ENCODE results near the gene CFAP410. TPM values are rescaled to one million over a fixed set of nuclear protein-coding genes. Genes with fewer than 3 reads are reported as not detected.

The CFAP410 gene
- total and polyA plus RNA-seq, 12 donors = 10.9 to 34.7 (median 13.9) TPM

- Histone ChIP-seq H3K27me3 (peaks cover 12 to 51% (median 40%) of the 10 kb centered on the region in 7 donors), H3K27ac (peak within 1 kb of the TSS in 8 of 10 donors; percentile 10 to 89 (median 38)), H3K4me3 (peak within 1 kb of the TSS in 6 of 10 donors; percentile 10 to 61 (median 32)), H3K4me1 (peaks cover 0 to 71% (median 0%) of the 10 kb centered on the region in 9 donors), H3K9me3 (no peaks in the 10 kb centered on the region), H3K36me3 (peaks cover 0 to 11% (median 0%) of the 10 kb centered on the region in 9 donors)
- ATAC-seq (peak; percentile 68 to 85 (median 76)), DNase-seq (peak; percentile 64)
- no peak for TF ChIP-seq CTCF (IDR thresholded peaks at IDR 0.05)
- 63 to 67% methylated on average over 21 of the region's 21 CpGs for WGBS, 2 donors
- intact Hi-C loops (cut with DNase I) = loop anchor here in 1 of 10 donors (10.0 kb wide), 1 partner anchor 121 kb away; no protein-coding TSS in a partner anchor
Observed at GRCh38 chr21:44353191-44353970, 14.2 kb upstream of the CFAP410 start, which contains the start of gene TRPM2. Gene TRPM2 (plus strand): TSS chr21:44353621. CDS start chr21:44353701, 80 bp downstream.

GRCh38 chr21:44352253-44352860 lies 13.2 kb upstream of the CFAP410 start:
- no peak overlapping the region for H3K4me3 ChIP-seq
- intact Hi-C loops (cut with DNase I) = loop anchor here in 1 of 10 donors (10.0 kb wide), 1 partner anchor 122 kb away; no protein-coding TSS in a partner anchor
- peak overlapping the region in 5 of 10 donors; percentile 25 to 89 (median 46) for H3K27ac ChIP-seq
- TF ChIP-seq CTCF (IDR thresholded peaks at IDR 0.05) = no peak
- peaks cover 12 to 57% (median 42%) of the 10 kb centered on the region in 7 donors for H3K27me3 ChIP-seq
- H3K36me3 ChIP-seq = peaks cover 0 to 2% (median 0%) of the 10 kb centered on the region in 9 donors
- ATAC-seq = no peak
- no peak for DNase-seq
- H3K9me3 ChIP-seq = no peaks in the 10 kb centered on the region
- WGBS, 2 donors = 76 to 81% methylated on average over 17 of the region's 17 CpGs
- H3K4me1 ChIP-seq = peaks cover 0 to 71% (median 0%) of the 10 kb centered on the region in 9 donors

- ATAC-seq (no peak), DNase-seq (no peak)
- WGBS, 2 donors = 81 to 83% methylated on average over 18 of the region's 18 CpGs
- Histone ChIP-seq H3K27me3 (peaks cover 12 to 57% (median 42%) of the 10 kb centered on the region in 7 donors), H3K4me1 (peaks cover 0 to 65% (median 0%) of the 10 kb centered on the region in 9 donors), H3K4me3 (no peak overlapping the region), H3K27ac (no peak overlapping the region), H3K36me3 (no peaks in the 10 kb centered on the region), H3K9me3 (no peaks in the 10 kb centered on the region)
- no peak for TF ChIP-seq CTCF (IDR thresholded peaks at IDR 0.05)
- intact Hi-C loops (cut with DNase I) = loop anchor here in 1 of 10 donors (10.0 kb wide), 1 partner anchor 123 kb away; no protein-coding TSS in a partner anchor
Observed at GRCh38 chr21:44351535-44352252, 12.5 kb upstream of the CFAP410 start.

Measured in heart right ventricle (tissue), 16 donors.